Endodermal cell (in vitro differentiated cells): ENCODE results near the gene COL4A4. TPM values are rescaled to one million over a fixed set of nuclear protein-coding genes. Genes with fewer than 3 reads are reported as not detected.

Source experiments
- DNase-seq: peaks from one replicate; pipeline ENCODE4 v3.0.0-alpha.2; 2017
- H3K27ac ChIP-seq: 2 replicates; pipeline ENCODE4 v1.5.1; 2013; ENCODE audit warnings: mild to moderate bottlenecking, low read depth, low read length, moderate library complexity
- H3K27me3 ChIP-seq: 2 replicates; pipeline ENCODE4 v1.6.1; 2013; ENCODE audit warnings: mild to moderate bottlenecking, low read length, moderate library complexity; ENCODE audit not compliant: insufficient read depth, control insufficient read depth, poor library complexity, severe bottlenecking
- H3K36me3 ChIP-seq: 2 replicates; pipeline ENCODE4 v1.7.0; 2013; ENCODE audit warnings: mild to moderate bottlenecking, low read length, moderate library complexity; ENCODE audit not compliant: control insufficient read depth, insufficient read depth
- H3K4me1 ChIP-seq: one replicate; pipeline ENCODE4 v1.7.0; 2013; ENCODE audit warnings: low read length; ENCODE audit not compliant: control insufficient read depth, insufficient read depth
- H3K4me3 ChIP-seq: 2 replicates; pipeline ENCODE4 v1.5.1; 2013; ENCODE audit warnings: mild to moderate bottlenecking, low read length, moderate library complexity
- H3K9ac ChIP-seq: 2 replicates; pipeline ENCODE4 v1.6.1; 2013; ENCODE audit warnings: mild to moderate bottlenecking, low read length, moderate library complexity; ENCODE audit not compliant: poor library complexity, severe bottlenecking; ENCODE audit errors: extremely low read depth
- H3K9me3 ChIP-seq: 2 replicates; pipeline ENCODE4 v1.6.1; 2013; ENCODE audit warnings: mild to moderate bottlenecking, low read length, moderate library complexity; ENCODE audit not compliant: control insufficient read depth
- H3K27ac Mint-ChIP-seq: 2 replicates; pipeline ENCODE4 v1.8.0; 2020; ENCODE audit warnings: mixed read lengths
- H3K27me3 Mint-ChIP-seq: 2 replicates; pipeline ENCODE4 v1.8.0; 2021; ENCODE audit warnings: mild to moderate bottlenecking, mixed read lengths; ENCODE audit not compliant: insufficient read depth
- H3K36me3 Mint-ChIP-seq: 2 replicates; pipeline ENCODE4 v1.8.0; 2020; ENCODE audit warnings: low read depth, mixed read lengths
- H3K4me1 Mint-ChIP-seq: 2 replicates; pipeline ENCODE4 v1.8.0; 2020; ENCODE audit warnings: mixed read lengths
- H3K4me3 Mint-ChIP-seq: 2 replicates; pipeline ENCODE4 v1.8.0; 2020; ENCODE audit warnings: mild to moderate bottlenecking, moderate library complexity, mixed read lengths
- H3K9me3 Mint-ChIP-seq: 2 replicates; pipeline ENCODE4 v1.8.0; 2020; ENCODE audit warnings: mild to moderate bottlenecking, mixed read lengths
- CTCF ChIP-seq: fragments of 200-600 bp; sonication (generic); conservative IDR thresholded peaks from 2 replicates; pipeline ENCODE4 v1.5.0; 2021; ENCODE audit warnings: antibody characterized with exemption, mild to moderate bottlenecking
- WGBS, 2 experiments: methylation state at CpG; one replicate each; pipeline versions ENCODE4 v1.1.5 to v1.1.7; 2013; ENCODE audit warnings: missing lambda C conversion rate in 2 of 2, mixed read lengths in 1 of 2; ENCODE audit not compliant: insufficient coverage in 1 of 2, insufficient read length in 1 of 2; 5-methylcytosine and 5-hydroxymethylcytosine counted together
- total RNA-seq, 2 donors: library from RNA; stranded (reverse); fragmentation: NEBNext Ultra II Directional in 1 of 2; extraction: Animal tissue kit (Norgen Biotek cat#: 25700) in 1 of 2; gene quantifications; 2 replicates in 1 of 2; 3 replicates in 1 of 2; pipeline ENCODE4 v1.2.1, GENCODE V29; 2021

Gene COL4A4
- total RNA-seq, 2 donors from 2014 or later, result 2.2 to 2.9 TPM

DNA sequence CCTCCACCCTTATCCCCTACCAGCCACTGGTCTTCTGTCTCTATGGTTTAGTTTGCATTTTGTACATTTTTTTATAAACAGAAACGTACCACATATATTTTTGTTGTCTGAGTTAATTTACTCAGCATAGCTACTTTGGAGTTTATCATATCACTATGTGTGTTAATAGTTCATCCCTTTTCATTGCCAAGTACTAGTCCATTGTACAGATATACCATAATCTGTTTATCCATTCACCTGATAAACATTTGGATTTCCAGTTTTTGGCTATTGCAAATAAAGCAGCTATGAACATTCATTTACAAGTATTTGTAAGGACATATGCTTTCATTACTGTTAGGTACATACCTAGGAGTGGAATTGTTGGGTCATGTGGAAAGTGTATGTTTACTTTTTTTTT lies 204.6 kb downstream of the COL4A4 start:
- Mint-ChIP-seq H3K9me3 (peaks cover 20% of the 10 kb centered on the region), H3K36me3 (peaks cover 4% of the 10 kb centered on the region), H3K4me3 (no peak overlapping the region), H3K27ac (no peak overlapping the region), H3K27me3 (no peaks in the 10 kb centered on the region), H3K4me1 (peaks cover 6% of the 10 kb centered on the region)
- peaks cover 21% of the 10 kb centered on the region for H3K9me3 ChIP-seq
- no peak for TF ChIP-seq CTCF
- no peaks in the 10 kb centered on the region for H3K4me1 ChIP-seq
- WGBS, 2 experiments, result 89% methylated on average over 1 of the region's 1 CpG; no CpG with 5 or more reads in 1 of the 2 experiments
- H3K27ac ChIP-seq, result no peak overlapping the region
- H3K36me3 ChIP-seq, result no peaks in the 10 kb centered on the region
- no peak for DNase-seq
- no peak overlapping the region for H3K4me3 ChIP-seq
- no peak overlapping the region for H3K9ac ChIP-seq
- no peaks in the 10 kb centered on the region for H3K27me3 ChIP-seq

DNA sequence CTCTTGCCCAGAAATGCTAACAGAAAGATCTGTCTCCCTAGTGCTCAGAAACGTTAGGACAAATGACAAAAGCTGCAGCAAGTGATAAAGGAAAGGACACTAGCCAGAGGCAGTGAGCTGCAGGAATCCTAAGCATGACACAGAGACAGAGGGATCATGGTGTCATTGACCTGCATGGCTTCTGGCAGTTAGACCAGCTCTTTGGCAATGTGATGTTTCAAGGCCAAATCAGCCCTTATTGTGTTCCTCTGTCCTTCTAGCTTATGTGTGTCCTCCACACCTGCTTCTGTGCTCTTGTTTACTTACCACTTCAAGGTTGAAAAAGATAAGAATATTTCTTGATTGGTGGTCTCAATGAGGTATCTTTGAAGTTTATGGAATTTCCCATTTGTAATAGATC lies 207.3 kb downstream of the COL4A4 start:
- peaks cover 21% of the 10 kb centered on the region for H3K9me3 ChIP-seq
- H3K4me3 Mint-ChIP-seq, result no peak overlapping the region
- H3K27ac ChIP-seq, result no peak overlapping the region
- no peaks in the 10 kb centered on the region for H3K36me3 ChIP-seq
- no peaks in the 10 kb centered on the region for H3K27me3 Mint-ChIP-seq
- DNase-seq, result no peak
- H3K36me3 Mint-ChIP-seq, result peaks cover 4% of the 10 kb centered on the region
- peaks cover 6% of the 10 kb centered on the region for H3K4me1 Mint-ChIP-seq
- no peak overlapping the region for H3K9ac ChIP-seq
- no peak overlapping the region for H3K4me3 ChIP-seq
- TF ChIP-seq CTCF, result no peak
- 69% methylated on average over 1 of the region's 1 CpG; no CpG with 5 or more reads in 1 of the 2 experiments for WGBS, 2 experiments
- no peak overlapping the region for H3K27ac Mint-ChIP-seq
- peaks cover 20% of the 10 kb centered on the region for H3K9me3 Mint-ChIP-seq
- no peaks in the 10 kb centered on the region for H3K27me3 ChIP-seq
- H3K4me1 ChIP-seq, result no peaks in the 10 kb centered on the region

DNA sequence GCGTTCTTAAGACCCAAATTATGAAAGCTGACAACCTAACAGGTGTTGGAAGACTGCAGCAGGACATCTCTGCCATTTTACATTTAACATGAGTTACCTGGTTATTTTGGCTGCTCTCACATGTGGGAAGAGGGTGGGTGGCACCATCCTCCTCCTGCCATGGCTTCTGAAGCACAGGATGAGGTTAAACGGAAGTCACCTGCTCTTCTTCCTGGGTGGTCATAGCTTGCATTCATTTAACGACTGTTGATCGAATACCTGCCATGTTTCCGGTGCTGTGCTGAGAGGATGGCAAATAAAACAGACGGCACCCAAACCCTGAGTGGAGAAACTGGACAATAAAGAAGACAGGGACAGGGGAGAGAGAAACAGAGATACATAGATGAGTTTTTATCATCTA lies 210.2 kb downstream of the COL4A4 start:
- Histone ChIP-seq H3K27me3 (no peaks in the 10 kb centered on the region), H3K4me1 (no peaks in the 10 kb centered on the region), H3K4me3 (no peak overlapping the region), H3K9ac (no peak overlapping the region), H3K27ac (no peak overlapping the region), H3K36me3 (no peaks in the 10 kb centered on the region), H3K9me3 (peaks cover 12% of the 10 kb centered on the region)
- no peak overlapping the region for H3K4me3 Mint-ChIP-seq
- no peak for TF ChIP-seq CTCF
- H3K4me1 Mint-ChIP-seq, result peaks cover 6% of the 10 kb centered on the region
- WGBS, 2 experiments, result 80 to 96% methylated on average over 1 to 6 of the region's 6 CpGs
- DNase-seq, result no peak
- H3K27me3 Mint-ChIP-seq, result no peaks in the 10 kb centered on the region
- H3K9me3 Mint-ChIP-seq, result peaks cover 8% of the 10 kb centered on the region
- no peak overlapping the region for H3K27ac Mint-ChIP-seq
- no peaks in the 10 kb centered on the region for H3K36me3 Mint-ChIP-seq
